ENCODE data around the gene HMCN2. TPM values are rescaled to one million over a fixed set of nuclear protein-coding genes. Genes with fewer than 3 reads are reported as not detected.

Gene HMCN2
- total and polyA plus RNA-seq, 8 donors = 0.31 to 3.9 (median 0.68) TPM

GRCh38 chr9:130445268-130445983, 179.9 kb downstream of the HMCN2 start:
- TF ChIP-seq, protein P1, sequence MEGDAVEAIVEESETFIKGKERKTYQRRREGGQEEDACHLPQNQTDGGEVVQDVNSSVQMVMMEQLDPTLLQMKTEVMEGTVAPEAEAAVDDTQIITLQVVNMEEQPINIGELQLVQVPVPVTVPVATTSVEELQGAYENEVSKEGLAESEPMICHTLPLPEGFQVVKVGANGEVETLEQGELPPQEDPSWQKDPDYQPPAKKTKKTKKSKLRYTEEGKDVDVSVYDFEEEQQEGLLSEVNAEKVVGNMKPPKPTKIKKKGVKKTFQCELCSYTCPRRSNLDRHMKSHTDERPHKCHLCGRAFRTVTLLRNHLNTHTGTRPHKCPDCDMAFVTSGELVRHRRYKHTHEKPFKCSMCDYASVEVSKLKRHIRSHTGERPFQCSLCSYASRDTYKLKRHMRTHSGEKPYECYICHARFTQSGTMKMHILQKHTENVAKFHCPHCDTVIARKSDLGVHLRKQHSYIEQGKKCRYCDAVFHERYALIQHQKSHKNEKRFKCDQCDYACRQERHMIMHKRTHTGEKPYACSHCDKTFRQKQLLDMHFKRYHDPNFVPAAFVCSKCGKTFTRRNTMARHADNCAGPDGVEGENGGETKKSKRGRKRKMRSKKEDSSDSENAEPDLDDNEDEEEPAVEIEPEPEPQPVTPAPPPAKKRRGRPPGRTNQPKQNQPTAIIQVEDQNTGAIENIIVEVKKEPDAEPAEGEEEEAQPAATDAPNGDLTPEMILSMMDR (IDR thresholded peaks at IDR 0.05) = no peak
- ATAC-seq (peak; percentile 59), DNase-seq (peak in 2 of 4 donors; percentile 60 to 86)
- peak overlapping the region; percentile 72 to 80 for H3K27ac ChIP-seq
- peaks cover 0 to 40% of the 10 kb centered on the region in 2 donors for H3K27me3 ChIP-seq
- peaks cover 0 to 18% of the 10 kb centered on the region in 2 donors for H3K9me3 ChIP-seq
- H3K4me3 ChIP-seq = peak overlapping the region; percentile 53 to 59
- intact Hi-C loops (cut with DNase I) = no loop called here
- no peaks in the 10 kb centered on the region for H3K36me3 ChIP-seq
- peaks cover 33 to 52% of the 10 kb centered on the region in 2 donors for H3K4me1 ChIP-seq

DNA sequence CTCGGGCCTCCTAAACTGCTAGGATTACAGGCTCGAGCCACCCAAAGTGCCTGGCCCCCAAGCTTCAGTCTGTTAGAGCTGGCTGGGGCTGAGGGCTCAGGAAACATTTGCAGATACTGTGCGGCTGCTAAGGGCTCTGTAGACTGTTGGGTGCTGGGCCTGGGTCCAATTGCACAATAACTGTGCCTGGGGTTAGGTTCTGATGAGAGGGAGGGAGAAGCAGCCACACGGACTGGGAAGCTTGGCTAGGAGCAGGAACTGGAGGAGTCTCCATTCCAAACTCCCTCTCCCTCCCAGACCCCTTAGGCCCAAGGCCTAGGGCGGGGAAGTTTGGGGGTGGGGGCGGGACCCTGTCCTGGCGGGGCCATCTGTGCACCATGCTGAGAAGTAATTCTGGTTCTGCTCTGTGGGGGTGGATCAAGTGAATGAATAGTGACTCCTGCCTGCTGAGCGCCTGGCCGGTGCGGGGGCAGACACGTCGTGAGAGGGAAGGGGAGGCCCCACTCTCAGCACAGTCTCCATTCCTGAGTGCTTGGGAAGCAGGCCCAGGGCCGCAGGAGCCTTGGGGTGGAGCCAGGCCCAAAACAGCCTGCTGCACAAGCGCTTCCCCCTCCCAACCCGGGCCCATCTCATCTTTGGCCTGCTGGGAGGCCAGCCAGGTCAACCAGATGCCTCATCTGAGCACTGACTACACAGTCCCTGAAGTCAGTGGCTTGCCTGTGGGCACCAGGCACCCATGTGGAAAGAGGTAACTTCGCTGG, 180.7 kb downstream of the HMCN2 start:
- DNase-seq (peak in 3 of 4 donors; percentile 63 to 83 (median 81)), ATAC-seq (peak; percentile 58)
- Histone ChIP-seq H3K36me3 (no peaks in the 10 kb centered on the region), H3K9me3 (peaks cover 0 to 10% of the 10 kb centered on the region in 2 donors), H3K4me3 (peak overlapping the region; percentile 53 to 59), H3K27me3 (peaks cover 0 to 48% of the 10 kb centered on the region in 2 donors), H3K4me1 (peaks cover 37 to 61% of the 10 kb centered on the region in 2 donors), H3K27ac (peak overlapping the region; percentile 72 to 80)
- TF ChIP-seq, protein P1 (IDR thresholded peaks at IDR 0.05) = no peak
- intact Hi-C loops (cut with DNase I) = no loop called here

GRCh38 chr9:130447193-130447816, 181.7 kb downstream of the HMCN2 start:
- TF ChIP-seq, protein P1 (IDR thresholded peaks at IDR 0.05) = no peak
- Histone ChIP-seq H3K36me3 (no peaks in the 10 kb centered on the region), H3K4me3 (no peak overlapping the region), H3K4me1 (peaks cover 45 to 70% of the 10 kb centered on the region in 2 donors), H3K9me3 (no peaks in the 10 kb centered on the region), H3K27ac (peak overlapping the region in 1 of 2 donors; percentile 80), H3K27me3 (peaks cover 0 to 51% of the 10 kb centered on the region in 2 donors)
- DNase-seq (no peak), ATAC-seq (no peak)
- intact Hi-C loops (cut with DNase I) = no loop called here

DNA sequence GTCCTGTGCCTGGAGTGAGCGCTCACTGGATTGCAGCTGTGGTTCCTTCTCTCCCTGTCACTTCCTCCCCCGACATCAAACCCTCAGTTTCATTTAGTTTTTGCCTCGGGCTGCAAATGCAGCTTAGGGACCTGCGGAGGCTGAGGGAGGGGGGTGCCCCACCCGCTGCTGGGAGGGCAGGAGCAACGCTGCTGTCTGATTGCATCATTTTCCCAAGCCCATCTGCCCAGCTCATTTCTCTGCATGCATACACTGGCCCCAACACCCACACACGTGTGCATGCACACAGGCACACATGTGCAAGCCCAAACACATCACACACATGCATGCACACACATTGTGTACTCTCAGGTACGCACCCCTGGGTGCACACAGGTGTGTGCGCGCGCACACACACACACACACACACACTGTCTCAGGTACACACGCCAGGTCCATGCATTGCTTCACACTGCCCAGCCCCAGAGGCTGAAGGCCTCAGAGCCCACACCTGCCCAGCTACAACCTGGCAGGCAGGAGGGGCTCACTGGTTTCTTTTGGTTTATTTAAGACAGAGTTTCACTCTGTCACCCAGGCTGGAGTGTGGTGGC, 182.6 kb downstream of the HMCN2 start:
- DNase-seq = no peak
- no peaks in the 10 kb centered on the region for H3K36me3 ChIP-seq
- TF ChIP-seq, protein P1 (IDR thresholded peaks at IDR 0.05) = no peak
- no peaks in the 10 kb centered on the region for H3K9me3 ChIP-seq
- no peak for ATAC-seq
- peaks cover 0 to 48% of the 10 kb centered on the region in 2 donors for H3K27me3 ChIP-seq
- intact Hi-C loops (cut with DNase I) = no loop called here
- H3K4me3 ChIP-seq = no peak overlapping the region
- no peak overlapping the region for H3K27ac ChIP-seq
- peaks cover 45 to 70% of the 10 kb centered on the region in 2 donors for H3K4me1 ChIP-seq

Measured in left lung (tissue), 10 donors.